Measurements from ENCODE around the gene ALKBH4. TPM values are rescaled to one million over a fixed set of nuclear protein-coding genes. Genes with fewer than 3 reads are reported as not detected.

The ALKBH4 gene
- total and polyA plus RNA-seq, 10 of the 15 experiments (the other 5 are each of a cell fraction or from before 2014, with no cell fraction given): 4.1 to 16.9 (median 11.3) TPM

DNA sequence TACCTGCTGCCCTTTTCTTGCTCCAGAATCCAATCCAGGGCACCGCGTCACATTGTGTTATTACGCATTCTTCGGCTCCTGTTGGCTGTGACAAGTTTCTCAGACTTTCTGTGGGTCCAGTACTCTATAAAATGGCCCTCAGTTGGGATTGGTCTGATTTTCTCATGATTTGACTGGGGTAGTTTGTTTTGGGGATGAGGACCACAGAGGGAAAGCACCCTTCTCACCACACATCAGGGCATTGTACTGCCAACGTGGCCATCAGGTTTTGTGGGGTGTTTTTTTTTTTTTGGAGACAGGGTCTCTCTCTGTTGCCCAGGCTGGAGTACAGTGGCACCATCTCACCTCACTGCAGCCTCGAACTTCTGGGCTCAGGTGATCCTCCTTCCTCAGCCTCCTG lies 48.3 kb downstream of the ALKBH4 start:
- peak overlapping the region; percentile 63 for H3K4me2 ChIP-seq (ENCODE audit: control insufficient read depth, insufficient read depth)
- SMC1A ChIA-PET (ENCODE audit: uncharacterized antibody, unreplicated experiment): interaction anchor here (1.0 to 4.7 kb wide), 11 partner anchors 8 to 50 kb away, joined by 4 to 46 read pairs (median 10); partner anchors contain the start of gene ORAI2
- BruUV-seq (replicated peaks): no TSS peak
- WGBS (ENCODE audit: insufficient coverage, insufficient replicate concordance, low lambda C conversion rate, missing lambda C conversion rate): 59% methylated on average over 6 of the region's 6 CpGs
- POLR2A ChIA-PET: interaction anchor here (1.8 to 4.9 kb wide), 5 partner anchors 9 to 28 kb away, joined by 4 to 48 read pairs (median 14); partner anchors contain the start of gene ORAI2
- H3K4me1 ChIP-seq (ENCODE audit: control insufficient read depth, insufficient read depth, low read length): peaks cover 38% of the 10 kb centered on the region
- H2AFZ ChIP-seq (ENCODE audit: control insufficient read depth, low read depth, low read length): no peak overlapping the region
- no peak for FAIRE-seq
- TF ChIP-seq HDGF (IDR thresholded peaks at IDR 0.05) (no peak), RB1 (IDR thresholded peaks at IDR 0.05; ENCODE audit: borderline replicate concordance) (no peak), ETV6 (conservative IDR thresholded peaks at IDR 0.05 in 1 of 2, IDR thresholded peaks at IDR 0.05 in 1 of 2; ENCODE audit: borderline replicate concordance in 1 of 2, low read depth in 1 of 2) (no peak), RAD51 (IDR thresholded peaks at IDR 0.05) (no peak)
- TF ChIP-seq, protein P1, sequence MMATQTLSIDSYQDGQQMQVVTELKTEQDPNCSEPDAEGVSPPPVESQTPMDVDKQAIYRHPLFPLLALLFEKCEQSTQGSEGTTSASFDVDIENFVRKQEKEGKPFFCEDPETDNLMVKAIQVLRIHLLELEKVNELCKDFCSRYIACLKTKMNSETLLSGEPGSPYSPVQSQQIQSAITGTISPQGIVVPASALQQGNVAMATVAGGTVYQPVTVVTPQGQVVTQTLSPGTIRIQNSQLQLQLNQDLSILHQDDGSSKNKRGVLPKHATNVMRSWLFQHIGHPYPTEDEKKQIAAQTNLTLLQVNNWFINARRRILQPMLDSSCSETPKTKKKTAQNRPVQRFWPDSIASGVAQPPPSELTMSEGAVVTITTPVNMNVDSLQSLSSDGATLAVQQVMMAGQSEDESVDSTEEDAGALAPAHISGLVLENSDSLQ (IDR thresholded peaks at IDR 0.05): no peak
- TF ChIP-seq, protein P2, sequence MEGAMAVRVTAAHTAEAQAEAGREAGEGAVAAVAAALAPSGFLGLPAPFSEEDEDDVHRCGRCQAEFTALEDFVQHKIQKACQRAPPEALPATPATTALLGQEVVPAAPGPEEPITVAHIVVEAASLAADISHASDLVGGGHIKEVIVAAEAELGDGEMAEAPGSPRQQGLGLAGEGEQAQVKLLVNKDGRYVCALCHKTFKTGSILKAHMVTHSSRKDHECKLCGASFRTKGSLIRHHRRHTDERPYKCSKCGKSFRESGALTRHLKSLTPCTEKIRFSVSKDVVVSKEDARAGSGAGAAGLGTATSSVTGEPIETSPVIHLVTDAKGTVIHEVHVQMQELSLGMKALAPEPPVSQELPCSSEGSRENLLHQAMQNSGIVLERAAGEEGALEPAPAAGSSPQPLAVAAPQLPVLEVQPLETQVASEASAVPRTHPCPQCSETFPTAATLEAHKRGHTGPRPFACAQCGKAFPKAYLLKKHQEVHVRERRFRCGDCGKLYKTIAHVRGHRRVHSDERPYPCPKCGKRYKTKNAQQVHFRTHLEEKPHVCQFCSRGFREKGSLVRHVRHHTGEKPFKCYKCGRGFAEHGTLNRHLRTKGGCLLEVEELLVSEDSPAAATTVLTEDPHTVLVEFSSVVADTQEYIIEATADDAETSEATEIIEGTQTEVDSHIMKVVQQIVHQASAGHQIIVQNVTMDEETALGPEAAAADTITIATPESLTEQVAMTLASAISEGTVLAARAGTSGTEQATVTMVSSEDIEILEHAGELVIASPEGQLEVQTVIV (IDR thresholded peaks at IDR 0.05; ENCODE audit: borderline replicate concordance, partially characterized antibody): no peak
- TF ChIP-seq, protein P3, sequence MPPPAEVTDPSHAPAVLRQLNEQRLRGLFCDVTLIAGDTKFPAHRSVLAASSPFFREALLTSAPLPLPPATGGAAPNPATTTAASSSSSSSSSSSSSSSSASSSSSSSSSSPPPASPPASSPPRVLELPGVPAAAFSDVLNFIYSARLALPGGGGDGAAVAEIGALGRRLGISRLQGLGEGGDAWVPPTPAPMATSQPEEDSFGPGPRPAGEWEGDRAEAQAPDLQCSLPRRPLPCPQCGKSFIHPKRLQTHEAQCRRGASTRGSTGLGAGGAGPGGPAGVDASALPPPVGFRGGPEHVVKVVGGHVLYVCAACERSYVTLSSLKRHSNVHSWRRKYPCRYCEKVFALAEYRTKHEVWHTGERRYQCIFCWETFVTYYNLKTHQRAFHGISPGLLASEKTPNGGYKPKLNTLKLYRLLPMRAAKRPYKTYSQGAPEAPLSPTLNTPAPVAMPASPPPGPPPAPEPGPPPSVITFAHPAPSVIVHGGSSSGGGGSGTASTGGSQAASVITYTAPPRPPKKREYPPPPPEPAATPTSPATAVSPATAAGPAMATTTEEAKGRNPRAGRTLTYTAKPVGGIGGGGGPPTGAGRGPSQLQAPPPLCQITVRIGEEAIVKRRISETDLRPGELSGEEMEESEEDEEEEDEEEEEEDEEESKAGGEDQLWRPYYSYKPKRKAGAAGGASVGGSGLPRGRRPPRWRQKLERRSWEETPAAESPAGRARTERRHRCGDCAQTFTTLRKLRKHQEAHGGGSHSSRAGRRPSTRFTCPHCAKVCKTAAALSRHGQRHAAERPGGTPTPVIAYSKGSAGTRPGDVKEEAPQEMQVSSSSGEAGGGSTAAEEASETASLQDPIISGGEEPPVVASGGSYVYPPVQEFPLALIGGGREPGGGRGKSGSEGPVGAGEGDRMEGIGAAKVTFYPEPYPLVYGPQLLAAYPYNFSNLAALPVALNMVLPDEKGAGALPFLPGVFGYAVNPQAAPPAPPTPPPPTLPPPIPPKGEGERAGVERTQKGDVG (CRISPR knock-in tag; IDR thresholded peaks at IDR 0.05): no peak
- TF ChIP-seq, protein P4, sequence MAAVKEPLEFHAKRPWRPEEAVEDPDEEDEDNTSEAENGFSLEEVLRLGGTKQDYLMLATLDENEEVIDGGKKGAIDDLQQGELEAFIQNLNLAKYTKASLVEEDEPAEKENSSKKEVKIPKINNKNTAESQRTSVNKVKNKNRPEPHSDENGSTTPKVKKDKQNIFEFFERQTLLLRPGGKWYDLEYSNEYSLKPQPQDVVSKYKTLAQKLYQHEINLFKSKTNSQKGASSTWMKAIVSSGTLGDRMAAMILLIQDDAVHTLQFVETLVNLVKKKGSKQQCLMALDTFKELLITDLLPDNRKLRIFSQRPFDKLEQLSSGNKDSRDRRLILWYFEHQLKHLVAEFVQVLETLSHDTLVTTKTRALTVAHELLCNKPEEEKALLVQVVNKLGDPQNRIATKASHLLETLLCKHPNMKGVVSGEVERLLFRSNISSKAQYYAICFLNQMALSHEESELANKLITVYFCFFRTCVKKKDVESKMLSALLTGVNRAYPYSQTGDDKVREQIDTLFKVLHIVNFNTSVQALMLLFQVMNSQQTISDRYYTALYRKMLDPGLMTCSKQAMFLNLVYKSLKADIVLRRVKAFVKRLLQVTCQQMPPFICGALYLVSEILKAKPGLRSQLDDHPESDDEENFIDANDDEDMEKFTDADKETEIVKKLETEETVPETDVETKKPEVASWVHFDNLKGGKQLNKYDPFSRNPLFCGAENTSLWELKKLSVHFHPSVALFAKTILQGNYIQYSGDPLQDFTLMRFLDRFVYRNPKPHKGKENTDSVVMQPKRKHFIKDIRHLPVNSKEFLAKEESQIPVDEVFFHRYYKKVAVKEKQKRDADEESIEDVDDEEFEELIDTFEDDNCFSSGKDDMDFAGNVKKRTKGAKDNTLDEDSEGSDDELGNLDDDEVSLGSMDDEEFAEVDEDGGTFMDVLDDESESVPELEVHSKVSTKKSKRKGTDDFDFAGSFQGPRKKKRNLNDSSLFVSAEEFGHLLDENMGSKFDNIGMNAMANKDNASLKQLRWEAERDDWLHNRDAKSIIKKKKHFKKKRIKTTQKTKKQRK (IDR thresholded peaks at IDR 0.05; ENCODE audit: low read depth, low read length): no peak
- no peaks in the 10 kb centered on the region for H4K20me1 ChIP-seq (ENCODE audit: control insufficient read depth, insufficient read depth)
- H3K36me3 ChIP-seq (ENCODE audit: control insufficient read depth in 2 of 2, insufficient read depth in 2 of 2, low read length in 1 of 2): peaks cover 6 to 17% of the 10 kb centered on the region in 2 experiments; a peak in 3 of 4 replicates
- peaks cover 6% of the 10 kb centered on the region for H3K79me2 ChIP-seq (ENCODE audit: control insufficient read depth, insufficient read depth, low read length)
- intact Hi-C loops (cut with micrococcal nuclease; ENCODE audit: unreplicated experiment) (no loop called here), in situ Hi-C loops (cut with MboI) (no loop called here)
- no peaks in the 10 kb centered on the region for H3K27me3 ChIP-seq (replicated peaks in 1 of 2; ENCODE audit: control insufficient read depth in 2 of 2, insufficient read depth in 2 of 2, low read length in 1 of 2)
- peak overlapping the region; percentile 43 for H3K9ac ChIP-seq (ENCODE audit: control insufficient read depth, insufficient read depth, low read length)
- RAD21 ChIA-PET (ENCODE audit: unreplicated experiment): interaction anchor here (1.0 to 3.1 kb wide), 9 partner anchors 9 to 125 kb away, joined by 3 to 31 read pairs (median 4); partner anchors contain the start of genes ALKBH4, LRWD1 and ORAI2
- H3K27ac ChIP-seq (ENCODE audit: control insufficient read depth, insufficient read depth): peak overlapping the region; percentile 81
- no peaks in the 10 kb centered on the region for H3K9me3 ChIP-seq (replicated peaks; ENCODE audit: control insufficient read depth, insufficient read depth, low read length)
- H3K4me3 ChIP-seq: no peak overlapping the region
- peak; percentile 41 for ATAC-seq
- CTCF ChIA-PET: interaction anchor here (0.6 to 4.6 kb wide), 7 partner anchors 9 to 51 kb away, joined by 3 to 45 read pairs (median 9); no protein-coding TSS in a partner anchor
- DNase-seq (ENCODE audit: low read depth, low spot score): no peak

All from GM12878 (cell line).